Measurements from ENCODE around the gene ZNF598.

DNA sequence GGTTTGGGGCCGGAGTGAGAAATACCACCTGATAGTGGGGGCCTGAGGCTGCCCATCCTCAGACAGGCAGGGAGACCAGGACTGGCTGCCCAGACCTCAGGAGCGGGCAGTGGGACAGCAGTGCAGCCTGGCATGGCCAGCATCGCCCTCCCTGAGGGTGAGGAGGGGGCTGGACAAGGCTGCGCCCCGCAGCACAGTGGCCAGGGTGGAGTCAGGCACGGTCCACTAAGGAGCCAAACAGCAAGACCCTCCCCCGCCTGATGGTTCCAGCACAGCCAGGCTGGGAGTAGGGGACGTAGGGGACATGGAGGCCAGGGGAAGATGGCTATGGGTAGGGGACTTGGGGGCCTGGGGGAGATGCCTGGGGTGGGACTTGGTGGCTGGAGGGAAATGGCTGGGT lies 3.3 kb downstream of the ZNF598 start:
- TF ChIP-seq YY1 (IDR thresholded peaks at IDR 0.05; ENCODE audit: insufficient read depth, insufficient read length) = no peak
- no peak for TF ChIP-seq ZNF274 (IDR thresholded peaks at IDR 0.05; ENCODE audit: low read depth, low read length)
- TF ChIP-seq SUZ12 (IDR thresholded peaks at IDR 0.05; ENCODE audit: extremely low read depth, insufficient read depth, insufficient read length) = no peak
